K562 (cell line): ENCODE data around the gene IFT22. TPM values are rescaled to one million over a fixed set of nuclear protein-coding genes. Genes with fewer than 3 reads are reported as not detected.
A peak's percentile ranks its signal among the peaks of the same experiment; 100 is the strongest.

Experiments
- ASH1L ChIP-seq: fragments of 450-650 bp; IDR thresholded peaks from 2 replicates; pipeline ENCODE4 v1.6.1; 2018; ENCODE audit warnings: borderline replicate concordance, mild to moderate bottlenecking, low read depth; ENCODE audit not compliant: partially characterized antibody
- ATF7 ChIP-seq: fragments of 450-650 bp; IDR thresholded peaks from 2 replicates; pipeline ENCODE4 v1.7.1; 2014; ENCODE audit warnings: mild to moderate bottlenecking, moderate library complexity
- BCL6 ChIP-seq: fragments of 250-450 bp; sonication (Bioruptor Pico); IDR thresholded peaks from 2 replicates; pipeline ENCODE4 v1.4.0; 2020
- CHAMP1 ChIP-seq: fragments of 450-650 bp; IDR thresholded peaks from 2 replicates; pipeline ENCODE4 v1.6.1; 2016; ENCODE audit warnings: mild to moderate bottlenecking
- CXXC5 ChIP-seq: fragments of 250-450 bp; sonication (Bioruptor Pico); IDR thresholded peaks from 2 replicates; pipeline ENCODE4 v1.8.0; 2022; ENCODE audit warnings: inconsistent platforms, mild to moderate bottlenecking, moderate library complexity
- E2F3 ChIP-seq: fragments of 250-450 bp; sonication (Bioruptor Pico); IDR thresholded peaks from 2 replicates; pipeline ENCODE4 v1.4.0; 2020; ENCODE audit warnings: mild to moderate bottlenecking
- ELF4 ChIP-seq: fragments of 450-650 bp; formaldehyde crosslinking; IDR thresholded peaks from 2 replicates; pipeline ENCODE4 v1.4.0; 2022; ENCODE audit warnings: missing genetic modification characterization
- HLTF ChIP-seq: fragments of 450-650 bp; IDR thresholded peaks from 2 replicates; pipeline ENCODE4 v1.6.1; 2016
- ILF3 ChIP-seq: fragments of 450-650 bp; IDR thresholded peaks from 2 replicates; pipeline ENCODE4 v1.6.1; 2018; ENCODE audit warnings: antibody characterized with exemption, mild to moderate bottlenecking, moderate library complexity, borderline replicate concordance
- MEIS2 ChIP-seq: fragments of 450-650 bp; IDR thresholded peaks from 2 replicates; pipeline ENCODE4 v1.6.1; 2014; ENCODE audit warnings: mild to moderate bottlenecking; ENCODE audit not compliant: partially characterized antibody
- MYBL2 ChIP-seq, 2 experiments: fragments of 450-650 bp in 1 of 2; sonication (generic) in 1 of 2; formaldehyde crosslinking in 1 of 2; IDR thresholded peaks; 2 replicates each; pipeline versions ENCODE4 v1.6.1 to v1.8.1; 2017 to 2022; ENCODE audit warnings: borderline replicate concordance in 1 of 2, inconsistent platforms in 1 of 2, low read depth in 1 of 2, mild to moderate bottlenecking in 1 of 2, missing genetic modification reagents in 1 of 2, moderate library complexity in 1 of 2
- PHB ChIP-seq: fragments of 250-450 bp; sonication (Bioruptor Pico); IDR thresholded peaks from 2 replicates; pipeline ENCODE4 v1.5.0; 2021
- PML ChIP-seq: IDR thresholded peaks from 2 replicates; pipeline ENCODE4 v1.6.1; 2012; ENCODE audit warnings: low read length, inconsistent platforms
- PRPF4 ChIP-seq: fragments of 200-400 bp; formaldehyde crosslinking; IDR thresholded peaks from one replicate; pipeline ENCODE4 v1.6.1; 2017; ENCODE audit warnings: low read length, low read depth, mild to moderate bottlenecking; ENCODE audit not compliant: insufficient read depth, poor library complexity, severe bottlenecking
- SP1 ChIP-seq: sonication (generic); formaldehyde crosslinking; IDR thresholded peaks from 2 replicates; pipeline ENCODE4 v1.8.1; 2022; ENCODE audit warnings: mild to moderate bottlenecking, missing genetic modification reagents
- TOE1 ChIP-seq, 2 experiments: fragments of 450-650 bp in 1 of 2; sonication (generic) in 1 of 2; formaldehyde crosslinking in 1 of 2; IDR thresholded peaks; 2 replicates each; pipeline versions ENCODE4 v1.7.1 to v1.8.0; 2016 to 2022; ENCODE audit warnings: borderline replicate concordance in 2 of 2, mild to moderate bottlenecking in 2 of 2, antibody characterized with exemption in 1 of 2, inconsistent platforms in 1 of 2, low read depth in 1 of 2, missing genetic modification reagents in 1 of 2, moderate library complexity in 1 of 2
- XRCC5 ChIP-seq: fragments of 200-400 bp; formaldehyde crosslinking; IDR thresholded peaks from 2 replicates; pipeline ENCODE4 v1.6.1; 2017; ENCODE audit warnings: low read depth, mild to moderate bottlenecking, low read length
- ZNF324 ChIP-seq: fragments of 250-450 bp; sonication (Bioruptor Pico); IDR thresholded peaks from 2 replicates; pipeline ENCODE4 v1.4.0; 2020; ENCODE audit warnings: mild to moderate bottlenecking
- ZNF79 ChIP-seq: fragments of 250-450 bp; sonication (Bioruptor Pico); IDR thresholded peaks from 2 replicates; pipeline ENCODE4 v1.4.0; 2020; ENCODE audit warnings: low read depth, mild to moderate bottlenecking, moderate library complexity
- ZSCAN29 ChIP-seq: fragments of 450-650 bp; IDR thresholded peaks from 2 replicates; pipeline ENCODE4 v1.6.1; 2017
- polyA plus RNA-seq, 8 experiments: library from polyadenylated mRNA; depleted of rRNA in 4 of 8; stranded (reverse) in 5 of 8; unstranded in 3 of 8; fragments of >200 nt; fragmentation: Nextera tagmentation in 2 of 8; fragmentation: Illumina TruSeq in 1 of 8; extraction: Ambion mirVana in 2 of 8; extraction: Trizol in 1 of 8; gene quantifications; 2 replicates each; pipeline versions ENCODE4 v1.2.1 to v1.2.3, GENCODE V29; 2011 to 2014; ENCODE audit warnings: inconsistent platforms in 1 of 8, missing spikeins in 1 of 8
- total RNA-seq, 7 experiments: library from RNA; depleted of rRNA in 6 of 7; stranded (reverse); fragments of >200 nt in 6 of 7; fragmentation: Illumina TruSeq in 2 of 7; extraction: Trizol in 2 of 7; gene quantifications; 2 replicates each; pipeline versions ENCODE4 v1.2.1 to v1.2.3, GENCODE V29; 2011 to 2021; ENCODE audit warnings: low replicate concordance in 1 of 7
- TF ChIP-seq, protein P1 (sequence below): fragments of 250-450 bp; sonication (Bioruptor Pico); IDR thresholded peaks from 2 replicates; pipeline ENCODE4 v1.5.1; 2021; ENCODE audit warnings: mild to moderate bottlenecking
- TF ChIP-seq, protein P2 (sequence below): fragments of 150-350 bp; conservative IDR thresholded peaks from 2 replicates; pipeline ENCODE4 v1.6.1; 2014; ENCODE audit warnings: low read length

Gene IFT22
- total and polyA plus RNA-seq, 9 of the 15 experiments (the other 6 are each of a cell fraction or from before 2014, with no cell fraction given): 6.3 to 18.2 (median 7.7) TPM

GRCh38 chr7:101265622-101266516 is 55.7 kb downstream of the IFT22 start (continued):
- no peak; the same call in 1 of the 2 replicates for TF ChIP-seq MYBL2 (IDR thresholded peaks at IDR 0.05; ENCODE audit: low read depth)
- no peak for TF ChIP-seq MYBL2 (CRISPR knock-in tag; IDR thresholded peaks at IDR 0.05; ENCODE audit: borderline replicate concordance)
- TF ChIP-seq ZNF79 (CRISPR knock-in tag): no peak
- TF ChIP-seq, protein P1, sequence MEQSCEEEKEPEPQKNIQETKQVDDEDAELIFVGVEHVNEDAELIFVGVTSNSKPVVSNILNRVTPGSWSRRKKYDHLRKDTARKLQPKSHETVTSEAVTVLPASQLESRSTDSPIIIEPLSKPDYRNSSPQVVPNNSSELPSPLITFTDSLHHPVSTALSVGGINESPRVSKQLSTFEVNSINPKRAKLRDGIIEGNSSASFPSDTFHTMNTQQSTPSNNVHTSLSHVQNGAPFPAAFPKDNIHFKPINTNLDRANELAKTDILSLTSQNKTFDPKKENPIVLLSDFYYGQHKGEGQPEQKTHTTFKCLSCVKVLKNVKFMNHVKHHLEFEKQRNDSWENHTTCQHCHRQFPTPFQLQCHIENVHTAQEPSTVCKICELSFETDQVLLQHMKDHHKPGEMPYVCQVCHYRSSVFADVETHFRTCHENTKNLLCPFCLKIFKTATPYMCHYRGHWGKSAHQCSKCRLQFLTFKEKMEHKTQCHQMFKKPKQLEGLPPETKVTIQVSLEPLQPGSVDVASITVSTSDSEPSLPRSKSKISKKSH (CRISPR knock-in tag): no peak
- no peak for TF ChIP-seq CHAMP1
- no peak for TF ChIP-seq ASH1L
- peak; percentile 61; the same call in 1 of the 2 replicates for TF ChIP-seq ATF7
- TF ChIP-seq PHB: no peak
- no peak for TF ChIP-seq ELF4 (CRISPR knock-in tag)
- TF ChIP-seq ILF3: no peak
- TF ChIP-seq PML: peak; percentile 90
- peak; percentile 73 for TF ChIP-seq MEIS2
- TF ChIP-seq CXXC5 (CRISPR knock-in tag): peak; percentile 82
- no peak for TF ChIP-seq BCL6 (CRISPR knock-in tag)
- no peak for TF ChIP-seq XRCC5
- no peak; the same call in 1 of the 2 replicates for TF ChIP-seq SP1
- TF ChIP-seq ZNF324 (CRISPR knock-in tag): no peak
- TF ChIP-seq HLTF: no peak
- TF ChIP-seq, protein P2, sequence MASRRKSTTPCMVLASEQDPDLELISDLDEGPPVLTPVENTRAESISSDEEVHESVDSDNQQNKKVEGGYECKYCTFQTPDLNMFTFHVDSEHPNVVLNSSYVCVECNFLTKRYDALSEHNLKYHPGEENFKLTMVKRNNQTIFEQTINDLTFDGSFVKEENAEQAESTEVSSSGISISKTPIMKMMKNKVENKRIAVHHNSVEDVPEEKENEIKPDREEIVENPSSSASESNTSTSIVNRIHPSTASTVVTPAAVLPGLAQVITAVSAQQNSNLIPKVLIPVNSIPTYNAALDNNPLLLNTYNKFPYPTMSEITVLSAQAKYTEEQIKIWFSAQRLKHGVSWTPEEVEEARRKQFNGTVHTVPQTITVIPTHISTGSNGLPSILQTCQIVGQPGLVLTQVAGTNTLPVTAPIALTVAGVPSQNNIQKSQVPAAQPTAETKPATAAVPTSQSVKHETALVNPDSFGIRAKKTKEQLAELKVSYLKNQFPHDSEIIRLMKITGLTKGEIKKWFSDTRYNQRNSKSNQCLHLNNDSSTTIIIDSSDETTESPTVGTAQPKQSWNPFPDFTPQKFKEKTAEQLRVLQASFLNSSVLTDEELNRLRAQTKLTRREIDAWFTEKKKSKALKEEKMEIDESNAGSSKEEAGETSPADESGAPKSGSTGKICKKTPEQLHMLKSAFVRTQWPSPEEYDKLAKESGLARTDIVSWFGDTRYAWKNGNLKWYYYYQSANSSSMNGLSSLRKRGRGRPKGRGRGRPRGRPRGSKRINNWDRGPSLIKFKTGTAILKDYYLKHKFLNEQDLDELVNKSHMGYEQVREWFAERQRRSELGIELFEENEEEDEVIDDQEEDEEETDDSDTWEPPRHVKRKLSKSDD: no peak
- no peak for TF ChIP-seq PRPF4
- no peak for TF ChIP-seq ZSCAN29
- TF ChIP-seq E2F3 (CRISPR knock-in tag): no peak
- TF ChIP-seq TOE1 (IDR thresholded peaks at IDR 0.05; ENCODE audit: borderline replicate concordance): no peak; the same call in 1 of the 2 replicates
- no peak for TF ChIP-seq TOE1 (CRISPR knock-in tag; IDR thresholded peaks at IDR 0.05; ENCODE audit: borderline replicate concordance, low read depth)
